Naive thymus-derived CD4-positive, alpha-beta T cell (primary cell): Measurements from ENCODE around the gene SLC12A9. TPM values are rescaled to one million over a fixed set of nuclear protein-coding genes. Genes with fewer than 3 reads are reported as not detected.
A peak's percentile ranks its signal among the peaks of the same experiment; 100 is the strongest.

Experiments used
- ATAC-seq: fragments of 150-1000 bp; cut with Tn5 transposase; 2 replicates; pipeline ENCODE4 v1.10.0; 2021; ENCODE audit warnings: mild to moderate bottlenecking, moderate library complexity
- CTCF ChIA-PET: fragments of 350-600 bp; sonication (Branson Sonifier 250); formaldehyde crosslinking; loops from one replicate; lab custom pipeline; 2021; ENCODE audit warnings: antibody characterized with exemption; lab: Charles Lee
- POLR2A ChIA-PET: fragments of 350-600 bp; sonication (Branson Sonifier 250); formaldehyde crosslinking; loops from one replicate; lab custom pipeline; 2021; ENCODE audit warnings: antibody characterized with exemption, inconsistent platforms; lab: Charles Lee
- DNase-seq, 9 donors: peaks; one replicate each; pipeline versions ENCODE4 v3.0.0 to v3.0.0-alpha.2; 2020 to 2022; ENCODE audit warnings: mixed read lengths in 1 of 9
- H3K27ac ChIP-seq: one replicate; pipeline ENCODE4 v1.7.0; 2013; ENCODE audit warnings: mild to moderate bottlenecking, low read depth, low read length, moderate library complexity
- H3K27me3 ChIP-seq, 2 donors: one replicate each; pipeline ENCODE4 v1.7.0; 2013; ENCODE audit warnings: low read length in 2 of 2, mild to moderate bottlenecking in 2 of 2, moderate library complexity in 2 of 2; ENCODE audit not compliant: control insufficient read depth in 2 of 2, insufficient read depth in 2 of 2
- H3K36me3 ChIP-seq, 3 experiments: 1 replicate in 2 of 3; 2 replicates in 1 of 3; pipeline ENCODE4 v1.7.0; 2013; ENCODE audit warnings: low read length in 3 of 3, mild to moderate bottlenecking in 3 of 3, moderate library complexity in 1 of 3; ENCODE audit not compliant: insufficient read depth in 3 of 3, control insufficient read depth in 2 of 3
- H3K4me1 ChIP-seq, 2 donors: one replicate each; pipeline ENCODE4 v1.7.0; 2013; ENCODE audit warnings: low read length in 2 of 2, mild to moderate bottlenecking in 2 of 2, moderate library complexity in 1 of 2; ENCODE audit not compliant: control insufficient read depth in 2 of 2, insufficient read depth in 2 of 2
- H3K4me3 ChIP-seq: 2 replicates; pipeline ENCODE4 v1.7.0; 2013; ENCODE audit warnings: mild to moderate bottlenecking, low read length
- H3K9me3 ChIP-seq, 3 experiments: 1 replicate in 2 of 3; 2 replicates in 1 of 3; pipeline ENCODE4 v1.7.0; 2013; ENCODE audit warnings: low read length in 3 of 3; ENCODE audit not compliant: control insufficient read depth in 2 of 3
- H3K27ac Mint-ChIP-seq, 9 donors: one replicate each; pipeline ENCODE4 v1.8.0; 2020 to 2022; ENCODE audit warnings: mixed read lengths in 9 of 9, mild to moderate bottlenecking in 8 of 9, moderate library complexity in 5 of 9, inconsistent platforms in 2 of 9
- H3K27me3 Mint-ChIP-seq, 5 donors: one replicate each; pipeline ENCODE4 v1.8.0; 2021 to 2022; ENCODE audit warnings: mixed read lengths in 5 of 5, mild to moderate bottlenecking in 1 of 5
- H3K36me3 Mint-ChIP-seq, 5 donors: one replicate each; pipeline ENCODE4 v1.8.0; 2020 to 2022; ENCODE audit warnings: mixed read lengths in 5 of 5, mild to moderate bottlenecking in 3 of 5, inconsistent platforms in 1 of 5
- H3K4me1 Mint-ChIP-seq, 7 donors: one replicate each; pipeline ENCODE4 v1.8.0; 2020 to 2022; ENCODE audit warnings: mixed read lengths in 7 of 7, mild to moderate bottlenecking in 3 of 7, inconsistent platforms in 1 of 7
- H3K4me3 Mint-ChIP-seq, 10 donors: one replicate each; pipeline ENCODE4 v1.8.0; 2020 to 2022; ENCODE audit warnings: mild to moderate bottlenecking in 10 of 10, mixed read lengths in 10 of 10, moderate library complexity in 6 of 10, inconsistent platforms in 2 of 10
- H3K9me3 Mint-ChIP-seq, 11 donors: one replicate each; pipeline ENCODE4 v1.8.0; 2020 to 2022; ENCODE audit warnings: mixed read lengths in 11 of 11, mild to moderate bottlenecking in 4 of 11, inconsistent platforms in 1 of 11, moderate library complexity in 1 of 11
- intact Hi-C, 2 donors: fragments of 100-400 bp; cut with micrococcal nuclease; formaldehyde crosslinking; loops; one replicate each; pipeline ENCODE4 v1.15.1; 2023
- polyA plus RNA-seq, 2 donors: library from polyadenylated mRNA; unstranded; fragments of 300-500 nt; fragmentation: Illumina TruSeq; gene quantifications; one replicate each; pipeline ENCODE4 v1.2.3, GENCODE V29; 2021
- total RNA-seq, 6 experiments: library from RNA in 5 of 6; stranded (reverse) in 5 of 6; gene quantifications; 1 replicate in 5 of 6; 2 replicates in 1 of 6; pipeline ENCODE4 v1.2.3 and lab custom pipeline; 2021 to 2026

The SLC12A9 gene
- total and polyA plus RNA-seq, 7 experiments from 2014 or later, result 5.0 to 78.6 (median 58.3) TPM

GRCh38 chr7:100891568-100892247 lies 39.2 kb downstream of the SLC12A9 start:
- H3K9me3 Mint-ChIP-seq, result peaks cover 0 to 4% (median 0%) of the 10 kb centered on the region in 11 donors
- CTCF ChIA-PET, result interaction anchor here (0.6 kb wide), 1 partner anchor 41 kb away, joined by 3 read pairs; no protein-coding TSS in a partner anchor
- peak overlapping the region; percentile 49 to 89 (median 76) for H3K4me3 Mint-ChIP-seq
- H3K27me3 ChIP-seq, result peaks cover 7 to 8% of the 10 kb centered on the region in 2 donors
- intact Hi-C loops, result loop anchor here in 1 of 2 donors (5.0 kb wide), 2 partner anchors 76 to 126 kb away; partner anchors contain the start of gene MUC12
- H3K27ac ChIP-seq, result no peak overlapping the region
- H3K4me3 ChIP-seq, result no peak overlapping the region
- peak overlapping the region in 3 of 9 donors; percentile 30 to 62 (median 58) for H3K27ac Mint-ChIP-seq
- H3K36me3 Mint-ChIP-seq, result peaks cover 6 to 18% (median 12%) of the 10 kb centered on the region in 5 donors
- H3K36me3 ChIP-seq, result peaks cover 0 to 8% (median 6%) of the 10 kb centered on the region in 3 experiments
- peaks cover 22 to 48% (median 30%) of the 10 kb centered on the region in 5 donors for H3K27me3 Mint-ChIP-seq
- POLR2A ChIA-PET, result interaction anchor here (1.2 kb wide), 1 partner anchor 16 kb away, joined by 4 read pairs; no protein-coding TSS in a partner anchor
- ATAC-seq, result no peak
- H3K4me1 Mint-ChIP-seq, result peaks cover 32 to 44% (median 39%) of the 10 kb centered on the region in 7 donors
- H3K9me3 ChIP-seq, result no peaks in the 10 kb centered on the region
- H3K4me1 ChIP-seq, result peaks cover 37 to 38% of the 10 kb centered on the region in 2 donors
- DNase-seq, result no peak

GRCh38 chr7:100892364-100893317 lies 40.1 kb downstream of the SLC12A9 start:
- H3K27ac ChIP-seq, result no peak overlapping the region
- intact Hi-C loops, result loop anchor here in 1 of 2 donors (5.0 kb wide), 2 partner anchors 75 to 125 kb away; partner anchors contain the start of gene MUC12
- DNase-seq, result no peak
- peaks cover 8 to 10% of the 10 kb centered on the region in 2 donors for H3K27me3 ChIP-seq
- Mint-ChIP-seq H3K4me3 (peak overlapping the region in 4 of 10 donors; percentile 4 to 75 (median 55)), H3K4me1 (peaks cover 24 to 34% (median 30%) of the 10 kb centered on the region in 7 donors), H3K27me3 (peaks cover 27 to 53% (median 34%) of the 10 kb centered on the region in 5 donors), H3K9me3 (peaks cover 0 to 2% (median 0%) of the 10 kb centered on the region in 11 donors), H3K27ac (peak overlapping the region in 3 of 9 donors; percentile 9 to 58 (median 41)), H3K36me3 (peaks cover 0 to 9% (median 3%) of the 10 kb centered on the region in 5 donors)
- H3K4me3 ChIP-seq, result no peak overlapping the region
- CTCF ChIA-PET, result no interaction called here
- H3K9me3 ChIP-seq, result no peaks in the 10 kb centered on the region
- H3K4me1 ChIP-seq, result peaks cover 28 to 29% of the 10 kb centered on the region in 2 donors
- POLR2A ChIA-PET, result no interaction called here
- H3K36me3 ChIP-seq, result no peaks in the 10 kb centered on the region
- ATAC-seq, result no peak

GRCh38 chr7:100893318-100893895 lies 40.9 kb downstream of the SLC12A9 start:
- no peak for ATAC-seq
- Mint-ChIP-seq H3K4me3 (peak overlapping the region in 4 of 10 donors; percentile 2 to 95 (median 13)), H3K4me1 (peaks cover 16 to 32% (median 23%) of the 10 kb centered on the region in 7 donors), H3K27ac (no peak overlapping the region), H3K9me3 (peaks cover 0 to 2% (median 0%) of the 10 kb centered on the region in 11 donors), H3K36me3 (peaks cover 0 to 2% (median 0%) of the 10 kb centered on the region in 5 donors), H3K27me3 (peaks cover 35 to 60% (median 41%) of the 10 kb centered on the region in 5 donors)
- intact Hi-C loops, result loop anchor here in 1 of 2 donors (5.0 kb wide), 2 partner anchors 74 to 124 kb away; partner anchors contain the start of gene MUC12
- no peaks in the 10 kb centered on the region for H3K36me3 ChIP-seq
- peaks cover 21% of the 10 kb centered on the region in 2 donors for H3K4me1 ChIP-seq
- peaks cover 8 to 10% of the 10 kb centered on the region in 2 donors for H3K27me3 ChIP-seq
- POLR2A ChIA-PET, result no interaction called here
- no peak for DNase-seq
- no peak overlapping the region for H3K27ac ChIP-seq
- no peak overlapping the region for H3K4me3 ChIP-seq
- CTCF ChIA-PET, result no interaction called here
- H3K9me3 ChIP-seq, result no peaks in the 10 kb centered on the region

- no peak for ATAC-seq
- POLR2A ChIA-PET, result no interaction called here
- CTCF ChIA-PET, result interaction anchor here (0.6 to 0.9 kb wide), 2 partner anchors 165 to 1060 kb away, joined by 3 to 5 read pairs; no protein-coding TSS in a partner anchor
- peaks cover 8 to 10% of the 10 kb centered on the region in 2 donors for H3K27me3 ChIP-seq
- no peaks in the 10 kb centered on the region for H3K9me3 ChIP-seq
- H3K27ac ChIP-seq, result no peak overlapping the region
- no peak overlapping the region for H3K27ac Mint-ChIP-seq
- H3K4me1 Mint-ChIP-seq, result peaks cover 13 to 28% (median 19%) of the 10 kb centered on the region in 7 donors
- DNase-seq, result no peak
- no peaks in the 10 kb centered on the region for H3K36me3 Mint-ChIP-seq
- no peak overlapping the region for H3K4me3 ChIP-seq
- H3K9me3 Mint-ChIP-seq, result peaks cover 0 to 2% (median 0%) of the 10 kb centered on the region in 11 donors
- H3K27me3 Mint-ChIP-seq, result peaks cover 36 to 61% (median 41%) of the 10 kb centered on the region in 5 donors
- no peaks in the 10 kb centered on the region for H3K36me3 ChIP-seq
- peaks cover 14% of the 10 kb centered on the region in 2 donors for H3K4me1 ChIP-seq
- peak overlapping the region in 6 of 10 donors; percentile 14 to 95 (median 34) for H3K4me3 Mint-ChIP-seq
- intact Hi-C loops, result loop anchor here in 1 of 2 donors (2.0 to 5.0 kb wide), 4 partner anchors 73 to 389 kb away; partner anchors contain the start of gene MUC12
These were observed 41.6 kb downstream of the SLC12A9 start for GRCh38 chr7:100893910-100894721.

GRCh38 chr7:100894860-100895700 lies 42.6 kb downstream of the SLC12A9 start:
- ATAC-seq, result peak; percentile 26
- H3K27me3 ChIP-seq, result peaks cover 8 to 10% of the 10 kb centered on the region in 2 donors
- no peak overlapping the region for H3K27ac ChIP-seq
- H3K9me3 ChIP-seq, result no peaks in the 10 kb centered on the region
- ChIA-PET POLR2A (no interaction called here), CTCF (interaction anchor here (0.6 to 0.9 kb wide), 2 partner anchors 164 to 1061 kb away, joined by 3 to 5 read pairs; no protein-coding TSS in a partner anchor)
- Mint-ChIP-seq H3K9me3 (peaks cover 0 to 2% (median 0%) of the 10 kb centered on the region in 11 donors), H3K27ac (no peak overlapping the region), H3K4me1 (peaks cover 12 to 28% (median 19%) of the 10 kb centered on the region in 7 donors), H3K36me3 (no peaks in the 10 kb centered on the region), H3K27me3 (peaks cover 39 to 62% (median 44%) of the 10 kb centered on the region in 5 donors), H3K4me3 (peak overlapping the region in 7 of 10 donors; percentile 7 to 95 (median 41))
- intact Hi-C loops, result loop anchor here (1.0 to 5.0 kb wide), 7 partner anchors 72 to 388 kb away; partner anchors contain the start of gene MUC12 (in 2 of the 2)
- no peaks in the 10 kb centered on the region for H3K36me3 ChIP-seq
- peak in 6 of 9 donors; percentile 36 to 71 (median 46) for DNase-seq
- H3K4me3 ChIP-seq, result peak overlapping the region; percentile 47
- H3K4me1 ChIP-seq, result peaks cover 14% of the 10 kb centered on the region in 2 donors
